ENCODE data around the gene GPR158.

GPR158 gene

GRCh38 chr10:25501912-25502311, 327.1 kb downstream of the GPR158 start:
- DNase-seq (ENCODE audit: low spot score) = no peak

GRCh38 chr10:25502453-25502852, 327.7 kb downstream of the GPR158 start:
- DNase-seq (ENCODE audit: low spot score) = no peak

GRCh38 chr10:25504306-25504705, 329.5 kb downstream of the GPR158 start:
- no peak for DNase-seq (ENCODE audit: low spot score)

GRCh38 chr10:25504838-25505237, 330.0 kb downstream of the GPR158 start:
- DNase-seq (ENCODE audit: low spot score) = no peak

- no peak for DNase-seq (ENCODE audit: low spot score)
These were observed 330.7 kb downstream of the GPR158 start for GRCh38 chr10:25505466-25505865.

GRCh38 chr10:25506821-25507335, 332.1 kb downstream of the GPR158 start:
- no peak for DNase-seq (ENCODE audit: low spot score)

- DNase-seq (ENCODE audit: low spot score) = no peak
These were observed 333.5 kb downstream of the GPR158 start for GRCh38 chr10:25508112-25508815.

- DNase-seq (ENCODE audit: low spot score) = no peak
These were observed 334.4 kb downstream of the GPR158 start for GRCh38 chr10:25509151-25509550.

- no peak for DNase-seq (ENCODE audit: low spot score)
These were observed 347.5 kb downstream of the GPR158 start for GRCh38 chr10:25522294-25522693.

GRCh38 chr10:25522946-25523608, 348.3 kb downstream of the GPR158 start:
- no peak for DNase-seq (ENCODE audit: low spot score)

GRCh38 chr10:25530306-25530705, 355.5 kb downstream of the GPR158 start:
- no peak for DNase-seq (ENCODE audit: low spot score)

GRCh38 chr10:25531457-25532061, 356.8 kb downstream of the GPR158 start:
- DNase-seq (ENCODE audit: low spot score) = no peak

GRCh38 chr10:25532213-25532612, 357.4 kb downstream of the GPR158 start:
- DNase-seq (ENCODE audit: low spot score) = no peak

GRCh38 chr10:25536027-25536426, 361.2 kb downstream of the GPR158 start:
- DNase-seq (ENCODE audit: low spot score) = no peak

- no peak for DNase-seq (ENCODE audit: low spot score)
These were observed 372.6 kb downstream of the GPR158 start for GRCh38 chr10:25547382-25547781.

GRCh38 chr10:25552283-25552919, 377.6 kb downstream of the GPR158 start:
- DNase-seq (ENCODE audit: low spot score) = no peak

- no peak for DNase-seq (ENCODE audit: low spot score)
These were observed 381.1 kb downstream of the GPR158 start for GRCh38 chr10:25555865-25556264.

GRCh38 chr10:25556457-25556856, 381.7 kb downstream of the GPR158 start:
- no peak for DNase-seq (ENCODE audit: low spot score)

GRCh38 chr10:25557136-25557535, 382.3 kb downstream of the GPR158 start:
- no peak for DNase-seq (ENCODE audit: low spot score)

GRCh38 chr10:25561758-25562157, 387.0 kb downstream of the GPR158 start:
- DNase-seq (ENCODE audit: low spot score) = no peak

- DNase-seq (ENCODE audit: low spot score) = no peak
These were observed 387.7 kb downstream of the GPR158 start for GRCh38 chr10:25562547-25562946.

- DNase-seq (ENCODE audit: low spot score) = no peak
These were observed 389.6 kb downstream of the GPR158 start for GRCh38 chr10:25564351-25564750.

GRCh38 chr10:25565570-25565969, 390.8 kb downstream of the GPR158 start:
- DNase-seq (ENCODE audit: low spot score) = no peak
